Neural crest cell (in vitro differentiated cells): ENCODE measurements around the gene UNC5C. TPM values are rescaled to one million over a fixed set of nuclear protein-coding genes. Genes with fewer than 3 reads are reported as not detected.

Source experiments
- DNase-seq: peaks from one replicate; pipeline ENCODE4 v3.0.0; 2021; ENCODE audit warnings: low read depth, mixed read lengths, low spot score
- H3K27ac Mint-ChIP-seq: one replicate; pipeline ENCODE4 v1.8.0; 2021; ENCODE audit warnings: mild to moderate bottlenecking, mixed read lengths; ENCODE audit not compliant: unreplicated experiment
- H3K27me3 Mint-ChIP-seq: 2 replicates; pipeline ENCODE4 v1.8.0; 2021; ENCODE audit warnings: low read depth, mild to moderate bottlenecking, mixed read lengths
- H3K36me3 Mint-ChIP-seq: 2 replicates; pipeline ENCODE4 v1.8.0; 2021; ENCODE audit warnings: low read depth, mild to moderate bottlenecking, mixed read lengths
- H3K4me1 Mint-ChIP-seq: 2 replicates; pipeline ENCODE4 v1.8.0; 2021; ENCODE audit warnings: mixed read lengths
- H3K4me3 Mint-ChIP-seq: one replicate; pipeline ENCODE4 v1.8.0; 2021; ENCODE audit warnings: mild to moderate bottlenecking, mixed read lengths
- H3K9me3 Mint-ChIP-seq: 2 replicates; pipeline ENCODE4 v1.8.0; 2021; ENCODE audit warnings: mixed read lengths
- CTCF ChIP-seq: fragments of 200-600 bp; sonication (generic); conservative IDR thresholded peaks from 2 replicates; pipeline ENCODE4 v1.5.0; 2021; ENCODE audit warnings: antibody characterized with exemption, mild to moderate bottlenecking
- total RNA-seq: library from RNA; stranded (reverse); gene quantifications from 2 replicates; pipeline ENCODE4 v1.2.1, GENCODE V29; 2021

The UNC5C gene
- total RNA-seq, 1 donor from 2014 or later, result 6.5 TPM

DNA sequence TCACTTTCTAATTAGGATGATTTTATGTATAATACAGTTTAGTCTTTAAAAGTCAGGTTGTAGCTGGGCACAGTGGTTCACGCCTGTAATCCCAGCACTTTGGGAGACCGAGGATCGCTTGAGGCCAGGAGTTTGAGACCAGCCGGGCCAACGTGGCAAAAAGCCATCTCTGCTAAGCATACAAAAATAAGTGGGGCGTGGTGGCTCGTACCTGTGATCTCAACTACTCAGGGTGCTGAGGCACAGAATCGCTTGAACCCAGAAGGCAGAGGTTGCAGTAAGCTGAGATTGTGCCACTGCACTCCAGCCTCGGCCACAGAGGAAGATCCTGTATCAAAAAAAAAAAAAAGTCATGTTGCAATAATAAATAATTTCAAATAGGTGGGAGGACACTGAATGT lies 426.8 kb downstream of the UNC5C start:
- Mint-ChIP-seq H3K36me3 (no peaks in the 10 kb centered on the region), H3K9me3 (no peaks in the 10 kb centered on the region)

DNA sequence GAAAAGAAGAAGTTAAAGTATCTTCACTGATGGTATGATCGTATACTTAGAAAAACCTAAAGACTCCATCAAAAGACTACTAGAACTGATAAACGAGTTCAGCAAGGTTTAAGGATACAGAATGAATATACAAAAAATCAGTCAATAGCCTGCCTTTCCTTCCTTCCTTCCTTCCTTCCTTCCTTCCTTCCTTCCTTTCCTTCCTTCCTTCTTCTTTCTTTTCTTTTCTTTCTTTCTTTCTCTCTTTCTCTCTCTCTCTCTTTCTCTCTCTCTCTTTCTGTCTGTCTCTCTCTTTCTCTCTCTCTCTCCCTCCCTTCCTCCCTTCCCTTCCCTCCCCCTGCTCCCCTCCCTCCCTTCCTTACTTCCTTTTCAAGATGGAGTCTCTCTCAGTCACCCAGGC lies 428.3 kb downstream of the UNC5C start:
- TF ChIP-seq CTCF, result no peak
- no peak for DNase-seq
- H3K4me1 Mint-ChIP-seq, result peaks cover 11% of the 10 kb centered on the region

More for the DNA sequence above, 426.8 kb downstream of the UNC5C start:
- TF ChIP-seq CTCF, result no peak
- no peak for DNase-seq
- H3K27ac Mint-ChIP-seq, result no peak overlapping the region
- no peaks in the 10 kb centered on the region for H3K27me3 Mint-ChIP-seq
- H3K4me1 Mint-ChIP-seq, result peaks cover 11% of the 10 kb centered on the region
- H3K4me3 Mint-ChIP-seq, result no peak overlapping the region

GRCh38 chr4:95118497-95118896 lies 430.3 kb downstream of the UNC5C start:
- H3K9me3 Mint-ChIP-seq, result no peaks in the 10 kb centered on the region
- no peak for DNase-seq
- H3K27me3 Mint-ChIP-seq, result no peaks in the 10 kb centered on the region
- no peak for TF ChIP-seq CTCF
- peaks cover 7% of the 10 kb centered on the region for H3K36me3 Mint-ChIP-seq
- no peak overlapping the region for H3K4me3 Mint-ChIP-seq
- no peak overlapping the region for H3K27ac Mint-ChIP-seq
- H3K4me1 Mint-ChIP-seq, result peaks cover 6% of the 10 kb centered on the region

More for the DNA sequence above, 428.3 kb downstream of the UNC5C start:
- H3K27me3 Mint-ChIP-seq, result no peaks in the 10 kb centered on the region
- no peak overlapping the region for H3K27ac Mint-ChIP-seq
- no peaks in the 10 kb centered on the region for H3K9me3 Mint-ChIP-seq
- no peak overlapping the region for H3K4me3 Mint-ChIP-seq
- peaks cover 3% of the 10 kb centered on the region for H3K36me3 Mint-ChIP-seq

GRCh38 chr4:95114521-95114920 lies 434.3 kb downstream of the UNC5C start:
- Mint-ChIP-seq H3K9me3 (no peaks in the 10 kb centered on the region), H3K27ac (no peak overlapping the region), H3K27me3 (no peaks in the 10 kb centered on the region), H3K4me3 (no peak overlapping the region), H3K36me3 (peaks cover 7% of the 10 kb centered on the region), H3K4me1 (peaks cover 6% of the 10 kb centered on the region)
- TF ChIP-seq CTCF, result no peak
- no peak for DNase-seq
